ENCODE measurements around the gene CDH4.
A peak's percentile ranks its signal among the peaks of the same experiment; 100 is the strongest.
"Not testable (repeated sequence)": the region's sequence is repeated elsewhere in the genome, so short reads cannot be mapped to it uniquely, and the experiment has no call there.

Gene CDH4

DNA sequence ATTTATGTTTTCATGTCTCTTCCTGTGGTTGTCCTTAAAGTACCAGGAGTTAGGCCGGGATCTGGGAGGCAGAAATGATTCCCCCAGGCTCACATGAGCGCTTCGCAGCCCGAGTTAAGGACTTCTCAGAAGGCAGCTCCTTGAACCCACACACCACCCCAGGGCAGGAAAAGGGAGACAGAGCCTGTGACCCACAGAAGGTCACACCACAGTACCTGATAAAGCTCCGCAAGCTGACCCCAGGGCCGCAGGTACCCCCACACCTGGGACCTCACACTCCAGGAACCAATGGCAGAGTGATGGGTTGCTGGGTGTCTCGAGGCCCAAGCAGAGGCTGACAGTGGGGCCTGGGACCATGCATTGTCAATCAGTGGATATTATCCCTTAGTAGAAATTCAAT, 207.6 kb downstream of the CDH4 start:
- DNase-seq (ENCODE audit: low spot score), result no peak

DNA sequence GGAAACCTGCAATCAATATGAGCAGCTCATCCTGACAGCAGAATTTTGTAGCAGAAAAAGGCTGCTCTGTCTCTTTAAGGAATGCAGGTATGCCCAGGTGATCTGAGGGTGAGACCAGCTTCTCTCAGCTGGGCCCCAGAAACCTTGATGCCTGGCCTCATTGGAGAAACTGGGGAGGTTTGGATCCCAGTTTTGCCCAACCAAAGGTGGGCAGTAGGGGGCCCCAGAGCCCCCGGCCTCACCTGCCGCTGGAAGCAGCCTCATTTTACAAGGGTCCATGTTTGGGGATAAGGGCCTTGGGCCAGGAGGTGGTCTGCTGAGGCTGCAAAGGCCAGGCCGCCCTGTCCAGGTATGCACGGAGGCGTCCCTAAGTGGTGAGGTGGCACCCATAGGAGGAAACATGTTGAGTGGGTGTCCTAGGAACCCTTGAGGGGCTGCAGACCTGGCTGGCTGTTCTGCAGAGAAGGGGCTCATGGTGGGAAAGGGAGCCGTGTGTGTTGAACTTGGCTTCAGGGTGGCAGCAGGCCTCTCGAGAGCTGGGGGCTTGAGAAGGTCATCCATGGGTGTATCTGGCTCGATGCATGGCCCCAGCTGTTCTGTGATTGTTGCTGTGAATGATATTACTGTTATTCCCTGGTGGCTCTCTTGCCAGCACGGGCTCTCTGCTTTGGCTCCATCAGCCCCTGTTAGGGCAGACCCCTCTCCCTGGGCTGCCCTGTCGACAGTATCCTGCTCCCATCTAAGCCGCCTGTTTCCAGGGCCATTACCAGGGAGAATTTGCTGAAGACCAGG, 208.4 kb downstream of the CDH4 start:
- no peak for DNase-seq (ENCODE audit: low spot score)

DNA sequence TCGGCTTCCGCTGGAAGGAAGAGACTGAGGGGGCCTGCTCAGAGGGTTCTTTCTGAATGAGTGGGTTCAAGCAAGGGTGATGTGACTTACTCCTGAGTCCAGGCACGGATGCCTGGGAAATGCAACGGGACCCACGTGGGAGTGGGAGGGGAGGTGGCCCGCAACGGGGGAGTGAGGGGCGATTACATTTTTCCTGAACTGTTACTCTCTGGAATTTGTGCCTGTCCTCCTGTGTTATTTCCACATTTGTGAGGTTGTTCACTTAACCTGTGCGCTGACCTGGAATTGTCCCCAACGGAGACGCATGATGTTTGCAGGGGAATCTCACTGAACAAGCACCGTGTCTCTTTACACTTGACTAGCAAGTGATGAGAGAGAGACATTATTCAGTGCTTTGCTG, 209.4 kb downstream of the CDH4 start:
- no peak for DNase-seq (ENCODE audit: low spot score)

DNA sequence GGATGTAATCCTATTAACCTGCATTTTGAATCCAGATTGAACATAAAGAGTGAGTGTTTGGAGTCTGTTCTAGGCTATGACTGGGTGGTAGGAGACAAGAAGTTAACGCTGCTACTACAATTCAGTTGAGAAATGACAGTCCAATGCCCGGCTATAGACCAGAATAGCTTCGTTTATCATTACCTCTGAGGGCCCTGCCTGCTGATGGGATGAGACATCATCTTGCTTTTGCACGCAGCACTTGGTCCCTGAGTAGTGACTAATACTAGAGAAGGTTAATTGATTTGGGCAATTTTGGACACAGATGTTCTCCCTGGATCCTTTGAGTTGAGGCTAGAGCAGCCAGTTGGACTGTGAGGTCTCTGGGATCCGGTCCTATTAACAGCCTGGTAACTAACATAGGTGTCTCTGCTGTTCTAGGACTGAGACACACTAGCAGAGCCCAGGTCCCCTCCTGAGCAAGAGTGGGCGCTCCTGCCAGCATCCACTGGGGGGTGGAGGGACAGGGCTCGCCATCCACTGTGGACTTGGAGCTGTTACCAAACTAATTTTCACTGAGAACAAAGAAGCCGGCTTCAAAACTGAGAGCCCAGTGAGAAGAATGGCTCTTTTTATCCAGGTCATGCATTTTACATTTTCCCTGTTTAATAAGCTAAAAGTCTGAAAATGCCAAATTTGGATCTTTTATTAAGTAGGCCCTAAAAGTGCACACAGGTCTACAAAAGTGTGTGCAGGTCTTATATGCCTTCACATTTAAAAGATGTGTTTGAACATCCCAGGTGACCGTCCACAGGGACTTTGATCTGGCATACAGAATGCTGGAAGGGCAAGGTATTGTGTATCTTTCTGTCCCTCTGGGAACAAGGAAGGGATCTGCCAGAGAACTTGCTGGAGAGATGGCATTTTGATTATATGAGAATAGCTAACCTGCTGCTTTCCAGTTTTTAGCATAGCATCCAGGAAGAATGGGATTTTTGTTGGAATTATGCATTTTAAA, 212.5 kb downstream of the CDH4 start:
- DNase-seq (ENCODE audit: low spot score), result peak; percentile 15

DNA sequence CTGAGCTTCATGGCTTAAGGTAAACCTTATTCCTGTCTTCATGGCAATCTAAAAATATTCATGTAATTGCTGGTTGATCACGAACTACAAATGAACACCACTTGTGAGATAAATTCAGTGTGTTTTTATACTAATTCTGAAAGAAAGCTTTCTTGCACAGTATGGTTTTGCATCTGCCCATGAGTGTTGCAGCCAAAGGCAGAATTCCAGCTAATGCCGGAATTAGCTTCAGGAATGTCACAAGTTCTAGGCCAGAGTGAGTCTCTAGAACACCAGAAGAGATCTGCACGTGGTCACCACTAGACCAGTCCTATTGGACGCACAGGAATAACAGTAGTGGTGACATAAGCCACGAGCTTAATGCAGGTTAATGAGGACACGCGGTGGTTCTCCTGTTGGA, 223.7 kb downstream of the CDH4 start:
- no peak for DNase-seq (ENCODE audit: low spot score)

DNA sequence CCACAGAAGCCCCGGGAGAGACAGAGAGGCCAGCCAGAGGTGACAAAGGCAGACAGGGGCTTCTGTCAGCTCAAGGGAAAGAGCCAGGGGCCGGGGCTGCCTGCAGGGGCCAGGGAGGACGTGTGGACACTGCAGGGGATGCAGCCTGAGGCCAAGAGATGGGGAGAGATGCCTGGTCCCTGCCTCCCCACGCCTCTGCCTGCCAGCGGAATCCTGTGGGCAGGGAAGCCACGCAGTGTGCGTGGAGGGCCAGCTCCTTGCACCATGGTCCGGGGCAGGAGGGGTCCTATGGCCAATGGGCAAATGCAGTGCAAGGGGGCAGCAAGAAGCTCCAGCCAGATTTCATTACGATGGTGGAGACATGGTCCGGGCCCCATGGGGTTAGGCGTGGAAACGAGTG, 224.9 kb downstream of the CDH4 start:
- DNase-seq (ENCODE audit: low spot score), result no peak

DNA sequence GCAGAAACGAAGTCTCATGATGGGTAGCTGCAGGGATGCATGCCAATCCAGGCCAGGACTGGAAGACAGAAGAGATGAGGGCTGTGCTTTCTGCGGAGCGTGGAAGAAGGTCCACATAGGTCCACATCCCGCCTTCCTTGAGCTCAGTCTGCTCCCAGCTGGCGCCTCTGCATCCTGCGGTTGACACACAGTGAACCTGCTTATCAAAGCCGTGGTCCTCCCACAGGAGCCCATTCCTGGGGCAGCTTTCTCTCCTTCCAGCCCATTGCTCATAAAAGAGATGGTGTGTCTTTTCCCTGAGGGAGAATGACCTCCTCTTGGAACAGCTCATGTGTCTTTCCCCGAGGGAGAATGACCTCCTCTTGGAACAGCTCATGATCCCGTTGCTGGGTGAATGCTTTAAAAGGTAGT, 225.4 kb downstream of the CDH4 start:
- DNase-seq (ENCODE audit: low spot score), result no peak

DNA sequence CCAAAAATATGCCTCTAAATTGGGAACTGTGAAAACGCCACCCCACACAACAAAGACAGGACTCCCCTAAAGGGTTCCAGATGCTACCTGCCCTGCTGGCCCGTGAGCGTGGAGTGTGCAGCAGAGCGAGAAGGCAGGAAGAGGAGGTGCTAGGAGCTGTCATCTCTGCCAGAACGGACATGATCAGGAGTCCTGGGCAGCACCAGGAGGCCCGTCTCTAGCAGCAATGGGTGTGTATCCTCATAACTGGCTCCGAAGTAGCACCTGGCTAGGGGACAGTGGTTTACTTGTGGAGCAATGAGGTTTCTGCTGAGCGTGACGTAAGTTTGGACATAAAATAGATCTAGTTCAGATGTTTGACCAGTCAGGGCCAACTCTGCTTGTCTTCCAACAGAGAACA, 226.0 kb downstream of the CDH4 start:
- DNase-seq (ENCODE audit: low spot score), result no peak

DNA sequence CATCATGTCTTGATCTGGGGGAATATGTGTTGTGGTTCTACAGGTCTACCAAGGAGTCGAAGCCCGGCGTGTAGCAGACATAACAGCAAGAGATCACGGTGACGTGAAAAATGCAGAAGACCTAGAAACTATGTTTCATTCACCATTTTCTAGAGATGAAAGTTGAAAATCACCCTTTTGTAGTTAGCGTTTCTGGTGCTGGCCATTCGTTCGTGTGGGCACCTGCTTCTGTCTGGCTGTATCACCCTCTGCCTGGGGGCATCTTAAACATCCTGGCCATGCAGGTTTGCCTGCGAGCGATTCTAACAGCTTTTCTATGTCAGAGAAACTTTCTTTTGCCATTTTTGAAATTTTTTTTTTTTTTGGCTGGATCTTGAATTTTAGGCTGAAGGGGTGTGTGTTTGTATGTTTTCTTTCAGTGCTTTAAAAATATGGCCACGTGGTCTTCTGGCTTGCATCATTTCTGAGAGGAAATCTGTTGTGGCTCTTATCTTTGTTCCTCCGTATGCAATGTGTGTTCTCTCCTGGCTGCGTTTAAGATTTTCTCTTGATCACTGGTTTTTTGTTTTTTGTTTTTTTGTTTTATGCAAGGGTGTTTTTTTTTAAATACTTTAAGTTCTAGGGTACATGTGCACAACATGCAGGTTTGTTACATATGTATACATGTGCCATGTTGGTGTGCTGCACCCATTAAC, 226.7 kb downstream of the CDH4 start:
- no peak for DNase-seq (ENCODE audit: low spot score)

DNA sequence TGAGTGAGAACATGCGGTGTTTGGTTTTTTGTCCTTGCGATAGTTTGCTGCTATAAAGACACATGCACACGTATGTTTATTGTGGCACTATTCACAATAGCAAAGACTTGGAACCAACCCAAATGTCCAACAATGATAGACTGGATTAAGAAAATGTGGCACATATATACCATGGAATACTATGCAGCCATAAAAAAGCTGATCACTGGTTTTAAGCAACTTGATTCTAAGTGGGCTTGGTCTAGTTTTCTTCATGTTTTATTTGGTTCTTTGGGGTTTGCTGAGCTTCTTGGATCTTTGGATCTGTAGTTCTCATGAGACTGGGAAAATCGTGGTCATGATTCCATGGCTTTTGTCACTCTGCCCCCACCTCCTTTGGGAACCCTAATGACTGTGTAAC, 227.4 kb downstream of the CDH4 start:
- not testable (repeated sequence) for DNase-seq (ENCODE audit: low spot score)

DNA sequence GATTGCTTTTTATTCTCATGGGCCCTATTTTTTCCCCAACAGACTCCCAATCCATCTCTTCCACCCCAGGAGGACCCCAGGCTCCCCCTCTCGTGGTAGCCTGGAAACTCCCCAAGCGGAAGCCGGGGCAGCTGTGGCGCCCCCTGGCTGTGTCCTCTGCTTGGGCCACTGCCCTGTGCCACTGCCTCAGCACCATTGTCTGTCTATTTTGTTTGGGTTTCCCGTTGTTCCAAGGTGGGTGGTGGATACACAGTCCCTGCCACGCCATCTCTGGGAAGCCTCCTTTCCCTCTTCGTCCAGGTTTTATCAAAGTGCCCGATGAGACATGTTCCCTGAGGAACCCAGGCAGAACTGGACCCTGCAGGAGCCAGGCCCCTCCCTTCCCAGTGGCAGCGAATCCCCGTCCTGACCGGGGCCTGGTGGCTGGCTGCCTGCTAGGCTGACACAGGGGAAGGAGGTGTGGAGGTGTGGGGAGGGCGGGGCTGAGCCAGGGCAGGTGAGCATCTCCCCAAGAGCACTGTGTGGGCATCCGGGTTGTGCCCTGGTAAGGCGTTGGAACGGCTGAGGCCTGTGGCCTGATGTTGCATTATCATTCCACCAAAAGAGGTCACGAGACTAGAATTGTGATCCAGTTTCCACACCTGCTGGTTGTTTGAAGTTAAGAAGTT, 228.2 kb downstream of the CDH4 start:
- DNase-seq (ENCODE audit: low spot score), result no peak

DNA sequence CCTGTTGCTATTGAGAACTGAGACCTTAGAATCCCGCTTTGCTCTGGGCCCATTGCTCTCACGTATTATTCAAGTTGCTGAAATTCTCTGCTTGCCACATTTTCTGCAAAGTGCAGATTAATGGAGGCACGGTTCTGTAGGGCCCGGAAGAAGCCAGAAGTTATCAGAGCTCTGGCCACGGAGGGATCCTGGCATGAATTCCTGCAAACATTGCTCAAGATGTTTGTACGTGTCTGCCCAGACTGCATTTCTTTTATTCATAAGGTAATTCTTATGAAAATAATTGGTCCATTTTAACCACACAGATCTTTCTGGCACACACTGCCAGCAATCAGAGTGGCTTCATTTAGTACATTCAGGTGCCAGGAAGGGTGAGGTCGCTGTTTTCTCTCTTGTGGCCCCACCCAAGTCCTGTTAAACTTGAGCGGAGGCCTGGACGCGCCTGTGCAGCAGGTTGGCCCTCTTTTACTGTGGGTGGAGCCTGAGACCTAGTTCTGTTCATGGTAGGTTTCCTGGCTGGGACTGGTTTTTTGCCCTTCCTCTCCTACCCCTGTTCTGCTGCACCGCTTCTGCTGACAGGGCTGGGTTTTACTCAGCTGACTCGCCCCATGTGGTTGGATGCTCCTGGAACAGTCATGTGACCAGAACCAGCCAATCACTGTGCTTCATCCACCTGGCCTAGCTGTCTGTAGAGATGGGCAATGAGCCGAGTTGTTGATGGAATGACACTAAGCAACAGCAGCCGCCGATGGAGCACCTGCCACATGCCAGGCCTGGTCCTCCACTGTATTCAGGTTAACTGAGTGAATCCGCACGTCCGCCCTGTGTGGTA, 230.2 kb downstream of the CDH4 start:
- no peak for DNase-seq (ENCODE audit: low spot score)

DNA sequence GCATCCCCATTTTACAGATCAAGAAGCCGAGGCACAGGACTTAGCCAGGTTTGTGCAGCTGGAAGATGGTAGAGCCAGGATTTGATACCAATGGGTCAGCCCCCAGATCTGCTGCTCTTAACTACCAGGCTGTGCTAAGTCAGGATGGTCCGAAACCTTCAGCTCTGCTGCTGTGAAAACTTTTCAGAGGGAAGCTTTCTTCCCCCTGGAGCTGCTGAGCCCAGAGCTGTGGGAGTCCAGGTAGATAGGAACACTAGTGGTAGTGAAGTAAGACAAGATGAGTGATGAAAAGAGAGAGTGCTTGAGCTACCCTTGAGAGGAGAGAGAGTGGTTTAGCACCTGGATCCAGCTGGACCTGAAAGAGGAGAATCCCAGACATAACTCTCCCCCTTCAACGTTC, 230.8 kb downstream of the CDH4 start:
- DNase-seq (ENCODE audit: low spot score), result no peak

DNA sequence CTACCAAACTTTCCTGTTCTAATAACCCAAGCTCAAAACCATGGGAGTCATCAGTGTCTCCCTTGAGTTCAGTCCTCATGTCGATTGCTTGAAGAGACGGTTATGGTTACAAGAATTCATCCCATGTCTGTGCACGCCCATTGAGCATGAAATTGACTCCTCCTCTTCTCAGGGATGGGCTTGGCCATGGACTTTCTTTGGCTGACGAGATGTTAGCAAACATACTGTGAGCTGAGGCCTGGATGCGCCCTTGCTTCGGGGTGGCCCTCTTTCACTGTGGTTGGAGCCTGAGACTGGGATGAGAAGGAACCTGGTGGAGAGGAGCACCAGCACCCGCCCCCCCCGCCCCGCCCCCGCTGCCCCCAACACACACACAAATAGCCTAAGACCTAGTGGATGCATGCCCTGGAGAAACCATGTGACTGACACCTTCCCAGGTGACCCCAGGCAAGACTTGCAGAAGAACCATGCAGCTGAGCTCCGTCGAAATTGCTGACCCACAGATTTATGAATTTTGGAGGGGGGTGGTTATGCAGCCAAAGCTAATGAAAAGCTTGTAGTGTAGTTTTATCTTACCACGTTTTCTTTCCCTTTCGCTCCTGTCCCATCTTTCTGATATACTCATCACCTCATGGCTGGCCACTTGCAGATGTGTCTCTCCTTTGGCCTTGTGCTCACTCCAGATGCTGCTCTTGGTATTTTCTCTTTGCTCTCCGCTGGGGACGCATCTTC, 231.4 kb downstream of the CDH4 start:
- no peak for DNase-seq (ENCODE audit: low spot score)

DNA sequence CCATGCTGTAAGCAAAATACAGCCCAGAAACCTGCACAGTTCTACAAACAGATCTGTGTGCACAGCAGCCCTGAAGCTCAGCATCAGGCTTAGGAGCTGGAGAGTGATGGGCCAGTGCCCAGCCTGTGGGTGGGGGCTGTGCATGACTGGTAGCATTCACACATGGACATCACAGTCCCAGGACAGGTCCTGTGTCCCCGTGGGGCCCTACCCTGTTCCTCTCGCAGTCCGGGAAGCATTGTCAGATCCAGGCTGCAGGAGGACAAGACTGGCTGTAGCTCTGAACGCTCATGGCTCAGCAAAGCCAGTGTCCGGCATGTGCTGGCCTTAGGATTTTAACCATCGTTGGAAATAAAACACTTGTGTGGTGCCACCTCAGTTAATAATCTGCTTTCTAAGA, 234.1 kb downstream of the CDH4 start:
- no peak for DNase-seq (ENCODE audit: low spot score)

DNA sequence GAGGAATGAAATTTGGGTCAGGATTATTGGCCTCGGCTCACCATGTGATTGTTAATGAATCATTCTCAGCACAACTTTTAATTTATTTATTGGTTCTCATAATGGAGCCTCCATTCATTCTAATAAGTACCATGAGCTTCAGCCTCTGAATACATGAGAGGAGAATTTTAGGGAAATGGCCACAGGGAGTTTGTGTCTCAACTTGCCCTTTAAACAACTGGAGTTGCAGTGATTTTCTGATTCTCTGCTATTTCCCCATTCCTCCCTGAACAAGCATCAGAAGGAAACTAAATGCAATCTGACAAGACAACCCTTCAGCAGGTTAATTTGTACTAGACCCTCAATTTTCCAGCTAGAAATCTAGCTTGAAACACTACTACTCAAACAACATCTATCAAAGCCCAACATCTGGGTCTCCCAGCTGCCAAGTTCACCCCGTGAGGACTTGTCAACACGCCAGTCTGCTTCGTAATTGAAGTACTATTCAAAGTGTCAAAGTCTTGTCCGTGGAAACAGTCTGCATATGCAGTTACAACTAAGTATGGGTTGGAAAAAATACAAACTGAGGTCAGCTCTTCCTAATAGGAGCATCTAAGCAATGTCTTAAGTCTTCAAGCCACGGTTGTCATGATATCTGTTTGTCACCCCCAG, 235.4 kb downstream of the CDH4 start:
- no peak for DNase-seq (ENCODE audit: low spot score)

DNA sequence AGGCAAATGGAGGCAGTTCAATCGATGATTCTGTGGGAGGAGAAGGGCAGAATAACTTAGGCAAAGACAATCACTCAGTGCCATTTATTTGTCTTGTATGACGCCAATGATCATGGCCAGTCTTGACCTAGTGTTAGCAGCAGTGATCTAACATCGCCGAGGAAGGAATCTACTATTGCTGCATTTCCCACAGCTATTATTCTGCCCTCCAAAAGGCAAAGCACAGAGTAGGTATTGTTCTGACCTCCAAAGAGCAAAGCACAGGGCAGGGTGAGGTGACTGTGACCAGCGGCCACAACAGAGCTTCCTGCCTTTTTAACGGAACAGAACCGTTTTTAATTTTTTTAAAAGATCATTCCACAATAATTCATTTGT, 235.9 kb downstream of the CDH4 start:
- no peak for DNase-seq (ENCODE audit: low spot score)

DNA sequence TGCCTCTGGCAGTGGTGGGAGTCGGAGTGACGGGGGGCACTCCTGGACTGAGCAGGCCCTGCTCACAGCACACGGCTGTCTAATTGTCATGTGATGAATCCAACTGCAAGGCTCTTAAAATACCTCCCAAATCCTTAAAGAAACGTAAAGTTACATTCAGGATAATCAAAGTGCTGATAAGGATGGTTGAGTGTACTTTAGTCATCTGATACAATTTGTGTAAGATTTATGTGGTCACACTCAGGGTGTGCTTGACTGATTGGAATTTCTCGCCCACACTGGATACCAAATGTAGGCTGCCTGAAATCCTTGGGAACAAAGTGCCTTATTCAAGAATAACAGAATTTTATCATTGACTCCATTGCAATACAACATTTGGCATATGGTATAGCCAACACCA, 238.7 kb downstream of the CDH4 start:
- no peak for DNase-seq (ENCODE audit: low spot score)

DNA sequence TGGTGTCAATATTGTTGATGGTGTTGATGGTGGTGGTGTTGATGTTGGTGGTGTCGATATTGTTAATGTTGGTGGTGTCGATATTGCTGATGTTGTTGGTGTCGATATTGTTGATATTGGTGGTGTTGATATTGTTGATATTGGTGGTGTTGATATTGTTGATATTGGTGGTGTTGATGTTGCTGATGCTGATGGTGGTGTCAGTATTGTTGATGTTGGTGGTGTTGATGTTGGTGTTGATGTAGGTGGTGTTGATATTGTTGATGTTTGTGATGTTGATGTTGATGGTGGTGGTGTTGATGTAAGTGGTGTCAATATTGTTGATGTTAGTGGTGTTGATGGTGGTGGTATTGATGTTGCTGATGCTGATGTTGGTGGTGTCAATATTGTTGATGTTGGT, 240.0 kb downstream of the CDH4 start:
- DNase-seq (ENCODE audit: low spot score), result no peak

DNA sequence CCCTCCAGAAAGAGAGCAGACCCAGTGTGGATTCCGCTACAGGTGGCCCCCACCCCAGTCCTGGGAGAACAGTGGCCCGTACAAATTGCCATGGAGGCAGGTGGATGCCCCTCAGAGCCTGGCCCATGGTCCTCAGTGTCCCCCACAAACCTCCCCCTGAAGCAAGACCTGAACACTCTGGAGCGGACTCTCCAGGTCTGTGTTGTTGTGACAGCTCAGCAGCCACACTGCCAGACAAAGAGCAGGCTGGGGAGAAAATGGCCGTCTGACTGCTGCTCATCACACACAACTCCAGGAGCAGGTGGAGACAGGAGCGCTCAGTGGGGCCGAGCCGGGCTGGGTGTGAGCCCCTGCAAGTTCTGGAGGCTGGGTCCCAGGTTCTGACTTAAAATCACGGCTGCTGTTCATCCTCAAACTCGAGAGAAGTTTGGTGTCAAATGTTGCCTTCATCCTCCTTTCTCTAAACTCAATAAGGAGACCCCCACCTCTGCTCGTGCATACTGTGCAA, 241.8 kb downstream of the CDH4 start:
- DNase-seq (ENCODE audit: low spot score), result no peak
